Mesendoderm (in vitro differentiated cells): ENCODE data around the gene TOP1.

Source experiments
- DNase-seq: peaks from one replicate; pipeline ENCODE4 v3.0.0; 2013
- H2AK5ac ChIP-seq: 2 replicates; pipeline ENCODE4 v1.6.1; 2013; ENCODE audit warnings: low read length, inconsistent platforms
- H2BK120ac ChIP-seq: 2 replicates; pipeline ENCODE4 v1.6.1; 2013; ENCODE audit warnings: low read depth, mild to moderate bottlenecking, low read length, moderate library complexity, mixed read lengths
- H2BK15ac ChIP-seq: replicated peaks from 2 replicates; pipeline ENCODE4 v1.6.1; 2013; ENCODE audit warnings: low read depth, mild to moderate bottlenecking, moderate library complexity
- H2BK5ac ChIP-seq: 2 replicates; pipeline ENCODE4 v1.6.1; 2013; ENCODE audit warnings: low read length, inconsistent platforms
- H3K18ac ChIP-seq: 2 replicates; pipeline ENCODE4 v1.6.1; 2013; ENCODE audit warnings: mild to moderate bottlenecking, low read length, mixed read lengths
- H3K23ac ChIP-seq: one replicate; pipeline ENCODE4 v1.6.1; 2013; ENCODE audit warnings: low read length
- H3K27ac ChIP-seq: 2 replicates; pipeline ENCODE4 v1.5.1; 2013; ENCODE audit warnings: low read depth, mild to moderate bottlenecking, inconsistent platforms, low read length, moderate library complexity
- H3K27me3 ChIP-seq: 2 replicates; pipeline ENCODE4 v1.6.1; 2013; ENCODE audit warnings: low read length, control low read depth, mild to moderate bottlenecking, inconsistent platforms; ENCODE audit not compliant: insufficient read depth, poor library complexity
- H3K36me3 ChIP-seq: 2 replicates; pipeline ENCODE4 v1.6.1; 2013; ENCODE audit warnings: low read length, inconsistent platforms; ENCODE audit not compliant: control insufficient read depth, insufficient read depth
- H3K4ac ChIP-seq: one replicate; pipeline ENCODE4 v1.6.1; 2013; ENCODE audit warnings: low read depth, mild to moderate bottlenecking, low read length, moderate library complexity
- H3K4me1 ChIP-seq: 2 replicates; pipeline ENCODE4 v1.6.1; 2013; ENCODE audit warnings: low read depth, low read length, inconsistent platforms; ENCODE audit not compliant: control insufficient read depth
- H3K4me2 ChIP-seq: 2 replicates; pipeline ENCODE4 v1.6.1; 2013; ENCODE audit warnings: low read length
- H3K4me3 ChIP-seq: 2 replicates; pipeline ENCODE4 v1.5.1; 2013; ENCODE audit warnings: mild to moderate bottlenecking, low read length
- H3K56ac ChIP-seq: one replicate; pipeline ENCODE4 v1.6.1; 2013; ENCODE audit warnings: low read length
- H3K79me1 ChIP-seq: 2 replicates; pipeline ENCODE4 v1.6.1; 2013; ENCODE audit warnings: low read length, inconsistent platforms
- H3K79me2 ChIP-seq: 2 replicates; pipeline ENCODE4 v1.6.1; 2013; ENCODE audit warnings: mild to moderate bottlenecking, low read length; ENCODE audit not compliant: control insufficient read depth, insufficient read depth
- H3K9ac ChIP-seq: 2 replicates; pipeline ENCODE4 v1.6.1; 2013; ENCODE audit warnings: low read length, inconsistent platforms
- H4K5ac ChIP-seq: one replicate; pipeline ENCODE4 v1.6.1; 2013; ENCODE audit warnings: low read length
- H4K8ac ChIP-seq: one replicate; pipeline ENCODE4 v1.6.1; 2013; ENCODE audit warnings: low read depth, mild to moderate bottlenecking, control low read depth, low read length, moderate library complexity
- WGBS: extraction: QIAGEN DNeasy Blood & Tissue Kit; methylation state at CpG from one replicate; pipeline ENCODE4 v1.1.7; 2013; ENCODE audit warnings: low lambda C conversion rate, missing lambda C conversion rate; ENCODE audit not compliant: insufficient coverage; ENCODE audit errors: extremely low coverage; 5-methylcytosine and 5-hydroxymethylcytosine counted together

The TOP1 gene

GRCh38 chr20:41140226-41141133, 111.9 kb downstream of the TOP1 start:
- peak overlapping the region; percentile 24 for H3K4me2 ChIP-seq
- H3K4ac ChIP-seq: no peak overlapping the region
- H2BK15ac ChIP-seq: no peak overlapping the region
- no peak overlapping the region for H4K5ac ChIP-seq
- H4K8ac ChIP-seq: no peak overlapping the region
- no peak overlapping the region for H3K23ac ChIP-seq
- H3K4me1 ChIP-seq: peaks cover 28% of the 10 kb centered on the region
- H2BK120ac ChIP-seq: no peak overlapping the region
- H3K4me3 ChIP-seq: no peak overlapping the region
- peak overlapping the region; percentile 67 for H3K56ac ChIP-seq
- H3K9ac ChIP-seq: peak overlapping the region; percentile 46
- no peaks in the 10 kb centered on the region for H3K36me3 ChIP-seq
- H2AK5ac ChIP-seq: no peak overlapping the region
- WGBS: no CpG with 5 or more reads among the region's 10 CpGs
- peaks cover 31% of the 10 kb centered on the region for H3K79me1 ChIP-seq
- no peak overlapping the region for H2BK5ac ChIP-seq
- DNase-seq: no peak
- no peaks in the 10 kb centered on the region for H3K27me3 ChIP-seq
- H3K27ac ChIP-seq: no peak overlapping the region
- peaks cover 76% of the 10 kb centered on the region for H3K79me2 ChIP-seq
- no peak overlapping the region for H3K18ac ChIP-seq

- Histone ChIP-seq H3K27ac (no peak overlapping the region), H3K36me3 (no peaks in the 10 kb centered on the region), H3K23ac (no peak overlapping the region)
Observed at GRCh38 chr20:41141153-41141815, 112.7 kb downstream of the TOP1 start.

GRCh38 chr20:41142245-41142644, 113.6 kb downstream of the TOP1 start:
- peaks cover 45% of the 10 kb centered on the region for H3K79me1 ChIP-seq

More at GRCh38 chr20:41141153-41141815, 112.7 kb downstream of the TOP1 start:
- no CpG with 5 or more reads among the region's 8 CpGs for WGBS
- Histone ChIP-seq H4K5ac (no peak overlapping the region), H2AK5ac (no peak overlapping the region), H4K8ac (no peak overlapping the region), H3K79me1 (peaks cover 36% of the 10 kb centered on the region), H2BK120ac (no peak overlapping the region), H3K4me1 (peaks cover 20% of the 10 kb centered on the region), H3K4me3 (no peak overlapping the region), H3K79me2 (peaks cover 84% of the 10 kb centered on the region), H2BK5ac (no peak overlapping the region), H3K27me3 (no peaks in the 10 kb centered on the region), H3K18ac (no peak overlapping the region), H3K56ac (no peak overlapping the region), H2BK15ac (no peak overlapping the region), H3K4me2 (no peak overlapping the region), H3K4ac (no peak overlapping the region), H3K9ac (peak overlapping the region; percentile 28)
- no peak for DNase-seq

GRCh38 chr20:41142919-41143318, 114.3 kb downstream of the TOP1 start:
- no peak overlapping the region for H2BK15ac ChIP-seq
- no peak for DNase-seq

More at GRCh38 chr20:41142245-41142644, 113.6 kb downstream of the TOP1 start:
- Histone ChIP-seq H3K4me3 (no peak overlapping the region), H3K18ac (no peak overlapping the region), H3K9ac (no peak overlapping the region), H4K8ac (no peak overlapping the region), H3K27me3 (no peaks in the 10 kb centered on the region), H2BK120ac (no peak overlapping the region), H4K5ac (no peak overlapping the region), H3K4me1 (peaks cover 18% of the 10 kb centered on the region), H2AK5ac (no peak overlapping the region), H2BK15ac (no peak overlapping the region), H3K4me2 (no peak overlapping the region), H2BK5ac (no peak overlapping the region), H3K79me2 (peaks cover 93% of the 10 kb centered on the region), H3K36me3 (no peaks in the 10 kb centered on the region), H3K56ac (peak overlapping the region; percentile 17), H3K27ac (no peak overlapping the region), H3K4ac (no peak overlapping the region), H3K23ac (no peak overlapping the region)
- no peak for DNase-seq
- WGBS: no CpG with 5 or more reads among the region's 4 CpGs

GRCh38 chr20:41143354-41143753, 114.7 kb downstream of the TOP1 start:
- no peak overlapping the region for H2AK5ac ChIP-seq
- H2BK5ac ChIP-seq: no peak overlapping the region
- WGBS: no CpG with 5 or more reads among the region's 2 CpGs
- H3K4me3 ChIP-seq: no peak overlapping the region
- no peak overlapping the region for H3K23ac ChIP-seq
- H3K36me3 ChIP-seq: no peaks in the 10 kb centered on the region
- no peaks in the 10 kb centered on the region for H3K27me3 ChIP-seq
- H3K79me2 ChIP-seq: peaks cover 98% of the 10 kb centered on the region
- H3K79me1 ChIP-seq: peaks cover 49% of the 10 kb centered on the region
- no peak overlapping the region for H3K4ac ChIP-seq
- peaks cover 18% of the 10 kb centered on the region for H3K4me1 ChIP-seq
- H3K27ac ChIP-seq: no peak overlapping the region
- no peak overlapping the region for H2BK15ac ChIP-seq
- H4K8ac ChIP-seq: no peak overlapping the region
- no peak for DNase-seq
- no peak overlapping the region for H3K18ac ChIP-seq
- no peak overlapping the region for H3K56ac ChIP-seq
- no peak overlapping the region for H2BK120ac ChIP-seq
- no peak overlapping the region for H3K4me2 ChIP-seq
- H4K5ac ChIP-seq: no peak overlapping the region
- no peak overlapping the region for H3K9ac ChIP-seq

More at GRCh38 chr20:41142919-41143318, 114.3 kb downstream of the TOP1 start:
- Histone ChIP-seq H3K4me2 (no peak overlapping the region), H3K9ac (no peak overlapping the region), H3K4ac (no peak overlapping the region), H3K23ac (no peak overlapping the region), H3K18ac (no peak overlapping the region), H3K27ac (no peak overlapping the region), H3K36me3 (no peaks in the 10 kb centered on the region), H2AK5ac (no peak overlapping the region), H3K79me1 (peaks cover 45% of the 10 kb centered on the region), H3K79me2 (peaks cover 98% of the 10 kb centered on the region), H2BK120ac (no peak overlapping the region), H2BK5ac (no peak overlapping the region), H3K27me3 (no peaks in the 10 kb centered on the region), H3K4me1 (peaks cover 18% of the 10 kb centered on the region), H3K56ac (no peak overlapping the region), H4K5ac (no peak overlapping the region), H4K8ac (no peak overlapping the region), H3K4me3 (no peak overlapping the region)
- WGBS: no CpG with 5 or more reads among the region's 5 CpGs
